Osteoblast (primary cell): Measurements from ENCODE around the gene MEP1A. TPM values are rescaled to one million over a fixed set of nuclear protein-coding genes. Genes with fewer than 3 reads are reported as not detected.

ENCODE experiments used
- DNase-seq: peaks from one replicate; pipeline ENCODE4 v3.0.0; 2011; ENCODE audit warnings: low spot score, mixed read lengths; ENCODE audit not compliant: insufficient read length; ENCODE audit errors: missing footprints
- H2AFZ ChIP-seq: 2 replicates; pipeline ENCODE4 v1.6.0; 2011; ENCODE audit warnings: mild to moderate bottlenecking, low read length
- H3K27ac ChIP-seq: 2 replicates; pipeline ENCODE4 v1.5.1; 2011; ENCODE audit warnings: mild to moderate bottlenecking, low read depth, low read length, moderate library complexity
- H3K27me3 ChIP-seq: 2 replicates; pipeline ENCODE4 v1.6.0; 2012; ENCODE audit warnings: mild to moderate bottlenecking, control low read depth, inconsistent platforms, low read length, moderate library complexity; ENCODE audit not compliant: insufficient read depth
- H3K36me3 ChIP-seq: 2 replicates; pipeline ENCODE4 v1.5.1; 2011; ENCODE audit warnings: mild to moderate bottlenecking, low read length, control low read depth, moderate library complexity; ENCODE audit not compliant: insufficient read depth
- H3K4me1 ChIP-seq: 2 replicates; pipeline ENCODE4 v1.5.1; 2011; ENCODE audit warnings: mild to moderate bottlenecking, low read length, control low read depth, moderate library complexity; ENCODE audit not compliant: insufficient read depth
- H3K4me2 ChIP-seq: 2 replicates; pipeline ENCODE4 v1.6.0; 2011; ENCODE audit warnings: mild to moderate bottlenecking, low read length; ENCODE audit not compliant: insufficient read depth
- H3K4me3 ChIP-seq: fragments of 200-600 bp; sonication (generic); 3 replicates; pipeline ENCODE4 v1.5.1; 2012; ENCODE audit warnings: mild to moderate bottlenecking, low read length, inconsistent platforms; ENCODE audit not compliant: insufficient read depth
- H3K79me2 ChIP-seq: 2 replicates; pipeline ENCODE4 v1.6.0; 2012; ENCODE audit warnings: mild to moderate bottlenecking, low read length, control low read depth, inconsistent platforms; ENCODE audit not compliant: insufficient read depth
- H3K9me3 ChIP-seq: 2 replicates; pipeline ENCODE4 v1.5.1; 2011; ENCODE audit warnings: low read depth, low read length, control low read depth
- H4K20me1 ChIP-seq: 2 replicates; pipeline ENCODE4 v1.6.0; 2012; ENCODE audit warnings: mild to moderate bottlenecking, low read length, control low read depth; ENCODE audit not compliant: insufficient read depth
- total RNA-seq: library from RNA; depleted of rRNA; stranded (reverse); fragments of >200 nt; gene quantifications from 2 replicates; pipeline ENCODE4 v1.2.3, GENCODE V29; 2012
- TF ChIP-seq, protein P1 (sequence below): IDR thresholded peaks from 2 replicates; pipeline ENCODE4 v1.5.1; 2011; ENCODE audit warnings: mild to moderate bottlenecking, low read depth, low read length, moderate library complexity; ENCODE audit errors: extremely low read depth

The MEP1A gene
- total RNA-seq, 1 donor = not detected

DNA sequence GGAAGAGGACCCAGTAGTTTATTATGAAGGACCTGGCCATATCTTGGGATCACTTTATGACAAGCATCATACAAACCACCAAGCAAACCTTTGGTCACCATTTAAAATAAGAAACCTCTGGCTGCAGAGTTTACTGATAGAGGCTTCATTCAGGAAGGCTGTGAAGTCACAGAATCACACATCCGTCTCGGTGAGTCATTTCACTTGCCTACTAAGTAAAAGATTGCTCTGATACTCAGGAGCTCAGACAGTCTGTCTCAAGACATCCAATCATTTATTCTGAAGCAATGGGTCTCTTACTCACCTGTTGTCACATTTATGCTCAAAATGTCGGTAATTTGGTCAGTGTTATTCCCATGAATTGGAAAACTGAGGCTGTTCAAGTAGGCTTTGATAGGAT lies 94.8 kb downstream of the MEP1A start:
- TF ChIP-seq, protein P1, sequence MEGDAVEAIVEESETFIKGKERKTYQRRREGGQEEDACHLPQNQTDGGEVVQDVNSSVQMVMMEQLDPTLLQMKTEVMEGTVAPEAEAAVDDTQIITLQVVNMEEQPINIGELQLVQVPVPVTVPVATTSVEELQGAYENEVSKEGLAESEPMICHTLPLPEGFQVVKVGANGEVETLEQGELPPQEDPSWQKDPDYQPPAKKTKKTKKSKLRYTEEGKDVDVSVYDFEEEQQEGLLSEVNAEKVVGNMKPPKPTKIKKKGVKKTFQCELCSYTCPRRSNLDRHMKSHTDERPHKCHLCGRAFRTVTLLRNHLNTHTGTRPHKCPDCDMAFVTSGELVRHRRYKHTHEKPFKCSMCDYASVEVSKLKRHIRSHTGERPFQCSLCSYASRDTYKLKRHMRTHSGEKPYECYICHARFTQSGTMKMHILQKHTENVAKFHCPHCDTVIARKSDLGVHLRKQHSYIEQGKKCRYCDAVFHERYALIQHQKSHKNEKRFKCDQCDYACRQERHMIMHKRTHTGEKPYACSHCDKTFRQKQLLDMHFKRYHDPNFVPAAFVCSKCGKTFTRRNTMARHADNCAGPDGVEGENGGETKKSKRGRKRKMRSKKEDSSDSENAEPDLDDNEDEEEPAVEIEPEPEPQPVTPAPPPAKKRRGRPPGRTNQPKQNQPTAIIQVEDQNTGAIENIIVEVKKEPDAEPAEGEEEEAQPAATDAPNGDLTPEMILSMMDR = no peak
- H3K36me3 ChIP-seq = no peaks in the 10 kb centered on the region
- no peak overlapping the region for H2AFZ ChIP-seq
- no peak overlapping the region for H3K27ac ChIP-seq
- no peak overlapping the region for H3K4me3 ChIP-seq
- no peak overlapping the region for H3K4me2 ChIP-seq
- DNase-seq = no peak
- H3K79me2 ChIP-seq = no peaks in the 10 kb centered on the region
- no peaks in the 10 kb centered on the region for H4K20me1 ChIP-seq
- no peaks in the 10 kb centered on the region for H3K9me3 ChIP-seq
- H3K4me1 ChIP-seq = no peaks in the 10 kb centered on the region
- no peaks in the 10 kb centered on the region for H3K27me3 ChIP-seq

DNA sequence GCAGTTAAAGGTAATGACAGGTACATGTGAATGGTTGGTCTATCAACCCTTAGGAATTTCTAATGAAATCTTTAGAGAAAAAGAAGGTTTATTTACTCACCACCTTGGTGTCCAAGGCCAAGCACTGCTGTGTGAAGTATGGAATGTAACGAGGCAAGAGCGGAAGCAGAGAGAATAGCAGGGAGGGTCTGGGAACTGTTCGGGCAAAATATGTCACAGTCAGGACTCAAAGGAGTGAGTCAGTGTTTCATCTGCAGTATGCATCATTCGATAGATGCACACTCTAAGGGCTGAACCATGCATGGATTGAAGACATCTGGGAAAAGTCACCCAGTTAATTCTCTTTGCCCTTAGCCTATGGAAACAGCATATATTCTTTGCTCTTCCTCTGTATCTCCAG lies 95.4 kb downstream of the MEP1A start:
- no peaks in the 10 kb centered on the region for H3K4me1 ChIP-seq
- no peak overlapping the region for H3K4me3 ChIP-seq
- H3K36me3 ChIP-seq = no peaks in the 10 kb centered on the region
- no peaks in the 10 kb centered on the region for H4K20me1 ChIP-seq
- TF ChIP-seq, protein P1 = no peak
- H3K79me2 ChIP-seq = no peaks in the 10 kb centered on the region
- no peak overlapping the region for H3K27ac ChIP-seq
- no peak for DNase-seq
- H2AFZ ChIP-seq = no peak overlapping the region
- H3K4me2 ChIP-seq = no peak overlapping the region
- no peaks in the 10 kb centered on the region for H3K9me3 ChIP-seq
- H3K27me3 ChIP-seq = no peaks in the 10 kb centered on the region

Other genes starting within 250 kb of the MEP1A start
- 4.1 and 4.3 TPM in 2 replicates for gene CYP39A1, start 140.6 kb upstream of the MEP1A start, total RNA-seq
- 9.4 and 10.5 TPM in 2 replicates for gene SLC25A27, start 140.4 kb upstream of the MEP1A start, total RNA-seq
- gene TDRD6, start 105.5 kb upstream of the MEP1A start, total RNA-seq = 0.36 and 0.59 TPM in 2 replicates
- 0.36 TPM in 1 of 2 replicates, not detected in the other for gene PLA2G7, start 58.0 kb upstream of the MEP1A start, total RNA-seq
- not detected in 2 replicates for gene ANKRD66, start 46.5 kb upstream of the MEP1A start, total RNA-seq
- gene ADGRF5, start 128.5 kb downstream of the MEP1A start, total RNA-seq = under 0.01 TPM in 2 replicates
- not detected in 2 replicates for gene ADGRF1, start 248.9 kb downstream of the MEP1A start, total RNA-seq